DOHH2 (cell line): ENCODE measurements around the gene FZD10.

ENCODE experiments used
- H3F3A ChIP-seq: fragments of 200-600 bp; sonication (generic), shearing (Covaris generic); 2 replicates; pipeline ENCODE4 v1.6.0; 2016; ENCODE audit warnings: antibody characterized with exemption, mild to moderate bottlenecking; ENCODE audit not compliant: control insufficient read depth, insufficient read depth
- H3K27ac ChIP-seq: fragments of 200-600 bp; sonication (generic); 2 replicates; pipeline ENCODE4 v1.5.1; 2014; ENCODE audit warnings: low read depth, mild to moderate bottlenecking, low read length, moderate library complexity
- H3K27me3 ChIP-seq: fragments of 200-600 bp; sonication (generic); 2 replicates; pipeline ENCODE4 v1.6.1; 2014; ENCODE audit warnings: mild to moderate bottlenecking, low read length, mixed read lengths; ENCODE audit not compliant: control insufficient read depth
- H3K36me3 ChIP-seq: fragments of 200-600 bp; sonication (generic); 2 replicates; pipeline ENCODE4 v1.6.1; 2014; ENCODE audit warnings: mild to moderate bottlenecking, low read length, moderate library complexity, mixed read lengths; ENCODE audit not compliant: control insufficient read depth
- H3K4me1 ChIP-seq: fragments of 200-600 bp; sonication (generic); 2 replicates; pipeline ENCODE4 v1.6.1; 2014; ENCODE audit warnings: mild to moderate bottlenecking, low read length, mixed read lengths; ENCODE audit not compliant: control insufficient read depth
- H3K4me2 ChIP-seq: fragments of 200-600 bp; sonication (generic); 2 replicates; pipeline ENCODE4 v1.6.0; 2014; ENCODE audit warnings: mild to moderate bottlenecking, low read length, moderate library complexity
- H3K4me3 ChIP-seq: fragments of 200-600 bp; sonication (generic); 2 replicates; pipeline ENCODE4 v1.5.1; 2014; ENCODE audit warnings: mild to moderate bottlenecking, low read length, mixed read lengths
- H3K79me2 ChIP-seq: fragments of 200-600 bp; sonication (generic); 2 replicates; pipeline ENCODE4 v1.6.1; 2014; ENCODE audit warnings: mild to moderate bottlenecking, low read length, mixed read lengths; ENCODE audit not compliant: control insufficient read depth
- H3K9me2 ChIP-seq: fragments of 200-600 bp; sonication (generic); replicated peaks from 2 replicates; pipeline ENCODE4 v1.6.1; 2014; ENCODE audit warnings: mild to moderate bottlenecking, low read length, mixed read lengths; ENCODE audit not compliant: control insufficient read depth
- H3K9me3 ChIP-seq: fragments of 200-600 bp; sonication (generic); 2 replicates; pipeline ENCODE4 v1.6.1; 2014; ENCODE audit warnings: antibody characterized with exemption, low read length, mixed read lengths; ENCODE audit not compliant: control insufficient read depth, insufficient read depth
- H4K20me1 ChIP-seq: fragments of 200-600 bp; sonication (generic); 2 replicates; pipeline ENCODE4 v1.6.0; 2014; ENCODE audit warnings: low read depth, mild to moderate bottlenecking, antibody characterized with exemption, low read length, moderate library complexity; ENCODE audit not compliant: control insufficient read depth, insufficient read depth
- CTCF ChIP-seq: fragments of 200-600 bp; sonication (generic); IDR thresholded peaks from one replicate; pipeline ENCODE4 v1.5.1; 2014; ENCODE audit warnings: antibody characterized with exemption, mild to moderate bottlenecking, low read depth, low read length; ENCODE audit not compliant: poor library complexity, severe bottlenecking
- EZH2phosphoT487 ChIP-seq: fragments of 200-600 bp; sonication (generic); IDR thresholded peaks from 2 replicates; pipeline ENCODE4 v1.6.1; 2017; ENCODE audit warnings: borderline replicate concordance, mild to moderate bottlenecking, antibody characterized with exemption, low read length, moderate library complexity, mixed read lengths

The FZD10 gene

GRCh38 chr12:130201037-130201436 lies 38.8 kb downstream of the FZD10 start:
- TF ChIP-seq EZH2phosphoT487, result no peak
- no peak for TF ChIP-seq CTCF
- H3K9me3 ChIP-seq, result no peaks in the 10 kb centered on the region

GRCh38 chr12:130202201-130202600 lies 39.9 kb downstream of the FZD10 start:
- Histone ChIP-seq H3K4me3 (no peak overlapping the region), H3K36me3 (no peaks in the 10 kb centered on the region), H4K20me1 (no peaks in the 10 kb centered on the region), H3K27ac (no peak overlapping the region), H3K4me2 (no peak overlapping the region), H3K79me2 (no peaks in the 10 kb centered on the region), H3K9me2 (no peaks in the 10 kb centered on the region), H3K27me3 (no peaks in the 10 kb centered on the region), H3F3A (no peaks in the 10 kb centered on the region), H3K9me3 (no peaks in the 10 kb centered on the region), H3K4me1 (no peaks in the 10 kb centered on the region)
- TF ChIP-seq CTCF (no peak), EZH2phosphoT487 (no peak)

More at GRCh38 chr12:130201037-130201436, 38.8 kb downstream of the FZD10 start:
- Histone ChIP-seq H3K27ac (no peak overlapping the region), H3K4me3 (no peak overlapping the region), H3K36me3 (no peaks in the 10 kb centered on the region), H4K20me1 (no peaks in the 10 kb centered on the region), H3K9me2 (no peaks in the 10 kb centered on the region), H3K4me1 (no peaks in the 10 kb centered on the region), H3K79me2 (no peaks in the 10 kb centered on the region), H3K27me3 (no peaks in the 10 kb centered on the region), H3F3A (no peaks in the 10 kb centered on the region), H3K4me2 (no peak overlapping the region)

- H3K79me2 ChIP-seq, result no peaks in the 10 kb centered on the region
- H3K9me2 ChIP-seq, result no peaks in the 10 kb centered on the region
- TF ChIP-seq EZH2phosphoT487, result no peak
- no peak for TF ChIP-seq CTCF
- H3F3A ChIP-seq, result no peaks in the 10 kb centered on the region
- H4K20me1 ChIP-seq, result no peaks in the 10 kb centered on the region
- H3K27me3 ChIP-seq, result no peaks in the 10 kb centered on the region
- H3K4me3 ChIP-seq, result no peak overlapping the region
- no peaks in the 10 kb centered on the region for H3K9me3 ChIP-seq
- no peaks in the 10 kb centered on the region for H3K36me3 ChIP-seq
- H3K4me2 ChIP-seq, result no peak overlapping the region
- H3K4me1 ChIP-seq, result no peaks in the 10 kb centered on the region
- H3K27ac ChIP-seq, result no peak overlapping the region
Measured at GRCh38 chr12:130203151-130203550, 40.9 kb downstream of the FZD10 start.

GRCh38 chr12:130204541-130204953 lies 42.3 kb downstream of the FZD10 start:
- Histone ChIP-seq H3K27ac (no peak overlapping the region), H4K20me1 (no peaks in the 10 kb centered on the region), H3K27me3 (no peaks in the 10 kb centered on the region), H3K4me1 (no peaks in the 10 kb centered on the region), H3F3A (no peaks in the 10 kb centered on the region), H3K4me2 (no peak overlapping the region), H3K4me3 (no peak overlapping the region), H3K79me2 (no peaks in the 10 kb centered on the region), H3K36me3 (no peaks in the 10 kb centered on the region), H3K9me2 (no peaks in the 10 kb centered on the region), H3K9me3 (no peaks in the 10 kb centered on the region)
- TF ChIP-seq EZH2phosphoT487 (no peak), CTCF (no peak)
